Measurements from ENCODE around the gene SNX5.

The SNX5 gene

GRCh38 chr20:17925141-17925939 lies 43.3 kb downstream of the SNX5 start:
- no peak overlapping the region for H3K4me3 ChIP-seq (ENCODE audit: low read depth, low read length)
- no peak for DNase-seq (ENCODE audit: low read depth)
- TF ChIP-seq CTCF (conservative IDR thresholded peaks at IDR 0.05; ENCODE audit: low read depth, low read length) = no peak

DNA sequence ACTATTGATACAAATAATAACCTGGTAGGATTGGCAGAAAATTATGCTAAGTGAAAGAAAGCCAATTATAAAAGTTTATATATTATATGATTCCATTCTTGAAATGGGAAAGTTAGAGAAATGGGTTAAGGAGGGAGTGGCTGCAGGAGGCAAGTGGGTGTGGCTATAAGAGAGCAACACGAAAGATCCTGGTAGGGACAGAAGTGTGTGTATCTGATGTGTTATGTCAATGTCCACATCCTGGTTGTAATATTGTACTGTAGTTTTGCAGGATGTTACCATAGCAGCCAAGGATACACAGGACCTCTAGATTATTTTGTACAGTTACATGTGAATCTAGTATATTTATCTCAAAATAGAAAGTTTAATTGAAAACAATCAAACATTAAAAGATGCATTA lies 46.8 kb downstream of the SNX5 start:
- no peak for TF ChIP-seq CTCF (conservative IDR thresholded peaks at IDR 0.05; ENCODE audit: low read depth, low read length)
- no peak overlapping the region for H3K4me3 ChIP-seq (ENCODE audit: low read depth, low read length)
- no peak for DNase-seq (ENCODE audit: low read depth)

DNA sequence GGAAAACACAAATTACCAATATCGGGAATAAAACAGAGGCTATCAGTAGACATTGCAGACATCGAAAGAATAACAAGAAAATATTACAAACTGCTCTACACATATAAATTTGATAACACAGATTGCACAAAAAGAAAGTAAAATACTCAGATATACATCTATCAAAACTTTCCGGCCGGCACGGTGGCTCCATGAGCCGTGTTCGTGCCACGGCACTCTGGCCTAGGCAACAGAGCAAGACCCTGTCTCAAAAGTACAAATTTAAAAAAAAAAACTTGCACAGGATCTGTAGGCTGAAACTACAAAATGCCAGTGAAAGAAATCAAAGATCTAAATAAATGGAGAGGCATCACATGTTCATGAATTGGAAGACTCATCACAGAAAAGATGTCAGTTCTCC lies 49.4 kb downstream of the SNX5 start:
- no peak for TF ChIP-seq CTCF (conservative IDR thresholded peaks at IDR 0.05; ENCODE audit: low read depth, low read length)
- no peak for DNase-seq (ENCODE audit: low read depth)
- no peak overlapping the region for H3K4me3 ChIP-seq (ENCODE audit: low read depth, low read length)

DNA sequence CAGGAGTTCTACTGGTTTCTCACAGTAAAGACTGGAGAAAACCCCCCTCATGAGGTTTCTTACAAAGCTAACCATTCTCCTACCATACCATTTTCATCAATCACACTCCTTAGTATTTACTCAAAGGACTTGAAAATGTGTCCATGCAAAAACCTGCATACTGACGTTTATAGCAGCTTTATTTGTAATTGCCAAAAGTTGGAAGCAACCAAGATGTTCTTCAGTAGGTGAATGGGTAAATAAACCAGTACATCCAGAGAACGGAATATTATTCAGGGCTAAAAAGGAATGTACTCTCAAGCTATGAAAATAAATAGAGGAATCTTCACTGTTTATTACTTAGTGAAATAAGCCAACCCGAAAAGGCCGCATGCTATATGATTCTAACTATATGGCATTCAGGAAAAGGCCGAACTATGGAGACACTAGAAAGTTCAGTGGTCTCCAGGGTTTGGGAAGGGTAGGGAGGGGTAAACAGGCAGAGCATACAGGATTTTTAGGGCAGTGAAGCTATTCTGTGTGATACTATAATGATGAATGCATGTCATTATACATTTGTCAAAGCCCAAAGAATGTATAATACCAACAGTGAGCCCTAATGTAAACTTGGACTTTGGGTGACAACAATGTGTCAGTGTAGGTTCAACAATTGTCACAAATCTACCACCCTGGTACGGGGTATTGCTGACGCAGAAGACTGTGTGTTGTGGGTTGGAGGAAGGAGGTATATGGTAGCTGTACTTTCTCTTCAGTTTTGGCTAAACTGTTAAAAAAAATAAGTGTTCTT lies 50.6 kb downstream of the SNX5 start:
- DNase-seq (ENCODE audit: low read depth) = no peak
- no peak for TF ChIP-seq CTCF (conservative IDR thresholded peaks at IDR 0.05; ENCODE audit: low read depth, low read length)
- no peak overlapping the region for H3K4me3 ChIP-seq (ENCODE audit: low read depth, low read length)

- TF ChIP-seq CTCF (conservative IDR thresholded peaks at IDR 0.05; ENCODE audit: low read depth, low read length) = no peak
- no peak for DNase-seq (ENCODE audit: low read depth)
- H3K4me3 ChIP-seq (ENCODE audit: low read depth, low read length) = no peak overlapping the region
These were observed 52.1 kb downstream of the SNX5 start for GRCh38 chr20:17916433-17916891.

DNA sequence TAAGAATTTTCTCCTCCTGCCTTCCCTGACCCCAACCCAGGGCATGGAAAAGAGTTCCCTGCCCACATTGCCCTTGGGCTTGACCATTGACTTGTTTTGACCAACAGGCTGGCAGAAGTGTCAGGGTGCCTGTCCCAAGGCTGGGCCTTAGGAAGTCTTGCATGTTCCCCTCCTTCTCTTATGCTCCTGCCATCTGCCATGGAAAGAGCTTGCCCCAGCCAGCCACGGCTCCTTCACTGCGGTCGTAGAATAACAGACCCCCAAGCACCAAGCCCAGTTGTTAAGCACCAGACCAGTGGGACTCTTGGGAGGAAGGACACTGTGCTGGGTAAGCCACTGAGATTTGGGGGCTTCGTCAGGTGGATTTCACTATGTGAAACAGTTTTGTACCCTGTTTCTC lies 53.6 kb downstream of the SNX5 start:
- no peak overlapping the region for H3K4me3 ChIP-seq (ENCODE audit: low read depth, low read length)
- TF ChIP-seq CTCF (conservative IDR thresholded peaks at IDR 0.05; ENCODE audit: low read depth, low read length) = no peak
- no peak for DNase-seq (ENCODE audit: low read depth)
